Globus pallidus (tissue), 1 donor: ENCODE results near the gene HTR4.
"Not testable (repeated sequence)": the region's sequence is repeated elsewhere in the genome, so short reads cannot be mapped to it uniquely, and the experiment has no call there.

Experiments
- DNase-seq: peaks from one replicate; pipeline ENCODE4 v3.0.0-alpha.2; 2015; ENCODE audit warnings: low spot score

The HTR4 gene, protein sequence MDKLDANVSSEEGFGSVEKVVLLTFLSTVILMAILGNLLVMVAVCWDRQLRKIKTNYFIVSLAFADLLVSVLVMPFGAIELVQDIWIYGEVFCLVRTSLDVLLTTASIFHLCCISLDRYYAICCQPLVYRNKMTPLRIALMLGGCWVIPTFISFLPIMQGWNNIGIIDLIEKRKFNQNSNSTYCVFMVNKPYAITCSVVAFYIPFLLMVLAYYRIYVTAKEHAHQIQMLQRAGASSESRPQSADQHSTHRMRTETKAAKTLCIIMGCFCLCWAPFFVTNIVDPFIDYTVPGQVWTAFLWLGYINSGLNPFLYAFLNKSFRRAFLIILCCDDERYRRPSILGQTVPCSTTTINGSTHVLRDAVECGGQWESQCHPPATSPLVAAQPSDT

DNA sequence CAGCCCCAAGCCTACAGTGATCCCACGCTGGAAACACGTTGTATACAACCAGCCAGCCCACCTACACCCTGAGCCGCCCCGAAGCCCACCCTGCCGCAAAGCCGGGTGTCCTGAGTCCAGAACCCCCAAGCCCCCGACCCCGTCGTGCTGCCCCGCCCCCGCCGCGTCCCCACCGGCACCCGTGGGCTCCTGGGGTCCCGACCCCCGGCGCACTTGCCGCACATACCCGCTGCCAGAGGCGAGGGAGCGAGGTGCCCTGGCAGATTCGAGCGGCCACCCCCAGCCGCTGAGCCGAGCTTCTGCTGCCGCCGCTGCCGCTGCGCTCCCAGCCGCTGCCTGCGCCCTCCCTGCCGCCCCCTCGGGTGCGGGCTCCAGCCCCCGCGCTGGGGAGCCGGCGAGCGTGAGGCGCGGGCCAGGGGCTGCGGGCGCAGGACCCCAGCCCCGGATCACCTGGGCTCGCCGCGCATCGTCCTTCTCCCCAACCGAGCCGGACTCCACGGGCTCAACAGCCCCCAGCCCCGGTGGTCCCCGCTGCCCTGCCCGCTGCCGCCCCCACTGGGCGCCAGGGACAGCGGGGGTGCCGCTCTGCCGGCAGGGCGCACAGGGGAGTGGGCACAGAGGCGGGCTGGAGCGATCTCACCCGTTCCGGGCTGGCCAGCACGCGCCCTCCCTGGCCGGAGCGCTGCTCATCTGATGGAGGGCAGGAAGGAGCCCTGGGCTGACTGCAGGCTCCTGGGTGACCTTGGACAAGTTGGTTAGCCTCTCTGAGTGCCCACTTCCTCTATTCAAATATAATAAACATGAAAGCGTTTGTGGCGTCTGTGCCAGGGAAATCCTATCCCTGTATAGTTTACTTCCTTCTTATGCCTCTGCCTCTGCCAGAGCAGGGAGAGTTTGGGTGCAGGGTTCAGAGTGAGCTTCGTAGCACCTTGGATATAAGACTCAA, at the start of gene HTR4:
Gene HTR4, minus strand, starts transcription at position 692 of the 946 bp plus-strand sequence. CDS start 17,513 bp downstream, outside the sequence.
- DNase-seq: no peak

DNA sequence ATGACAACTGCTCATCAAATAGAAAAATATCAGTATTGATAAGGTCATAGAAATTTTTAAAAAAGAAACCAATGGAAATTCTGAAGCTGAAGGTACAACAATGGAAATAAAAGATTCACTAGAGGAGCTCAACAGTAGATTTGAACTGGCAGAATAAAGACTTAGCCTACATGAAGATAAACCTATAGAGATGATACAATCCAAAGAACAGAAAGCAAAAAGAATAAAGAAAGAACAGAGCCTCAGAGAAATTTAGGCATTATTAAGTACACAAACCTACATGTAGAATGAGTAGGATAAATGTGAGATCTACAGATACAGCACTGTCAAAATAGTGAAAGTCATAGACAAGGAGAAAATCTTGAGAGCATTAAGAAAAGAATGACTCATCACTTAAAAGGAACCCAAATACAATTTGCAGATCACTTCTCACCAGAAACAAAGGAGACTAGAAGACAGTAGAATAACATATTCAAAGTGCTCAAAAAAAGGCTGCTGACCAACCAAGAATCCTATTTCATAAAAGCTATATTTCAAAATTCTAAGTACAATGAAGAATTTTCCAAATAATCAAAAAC, 47.8 kb upstream of the HTR4 start:
- no peak for DNase-seq

DNA sequence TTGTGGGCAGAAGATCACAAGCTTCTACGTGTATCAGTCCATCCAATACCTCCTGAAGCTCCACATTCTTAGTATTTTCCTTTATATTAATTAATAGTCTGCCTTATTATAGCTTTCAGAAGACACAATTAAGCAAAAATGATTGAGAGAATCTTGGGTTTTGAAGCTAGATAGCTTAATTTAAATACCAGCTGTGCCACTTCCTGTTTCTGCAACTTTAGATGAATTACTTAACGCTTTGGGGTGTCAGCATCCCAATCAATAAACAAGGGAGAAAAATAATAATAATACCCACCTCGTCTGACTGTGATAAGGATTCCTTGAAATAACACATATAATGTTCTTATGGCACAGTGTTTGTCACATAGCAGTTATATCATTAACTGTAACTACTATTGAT, 44.7 kb upstream of the HTR4 start:
- no peak for DNase-seq

DNA sequence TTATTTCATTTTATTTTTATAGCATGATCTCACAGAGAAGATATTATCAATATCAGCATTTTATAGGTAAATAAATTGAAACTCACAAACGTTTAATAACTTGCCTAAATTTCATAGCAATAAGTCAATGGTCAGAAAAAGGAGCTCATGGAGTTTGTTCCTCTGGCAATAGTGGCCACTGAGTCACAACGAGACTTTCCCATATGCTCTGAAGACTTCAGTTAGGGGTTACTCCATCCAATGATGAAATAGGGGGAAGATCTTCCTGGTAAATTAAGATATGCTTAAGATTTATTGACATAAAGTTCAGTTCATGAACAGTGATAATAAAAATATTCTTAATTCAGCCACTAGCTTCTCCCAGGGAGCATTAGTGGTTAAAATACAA, 43.5 kb upstream of the HTR4 start:
- no peak for DNase-seq

DNA sequence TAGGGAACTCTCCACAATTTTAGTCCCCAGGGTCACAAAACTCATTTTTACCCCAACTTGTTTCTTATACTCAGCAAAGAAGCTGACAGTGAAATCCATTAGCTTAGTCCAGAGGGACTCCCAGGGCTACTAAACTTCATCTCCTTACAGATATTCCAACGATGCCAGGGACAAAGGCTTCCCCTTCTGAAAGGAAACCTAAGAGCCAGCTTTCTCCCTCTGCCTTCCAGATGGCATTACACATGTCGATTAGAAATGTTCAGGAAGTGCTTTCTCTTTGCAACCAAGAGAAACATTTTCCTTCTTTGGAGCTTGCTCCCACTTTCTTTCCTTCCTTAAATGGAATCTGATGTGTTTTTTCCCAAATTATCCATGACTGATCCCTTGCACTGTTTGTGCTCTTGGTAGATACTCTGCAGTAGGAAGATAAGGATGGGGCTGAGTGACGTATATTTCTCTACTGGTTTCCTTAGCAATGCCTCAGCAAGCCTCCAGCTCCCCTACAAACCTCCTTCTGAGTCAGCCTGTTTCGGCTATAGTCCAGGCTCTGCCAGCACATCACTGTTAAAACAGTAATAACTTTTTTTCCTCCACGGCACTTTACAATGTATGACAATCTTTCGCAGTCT, 43.0 kb upstream of the HTR4 start:
- no peak for DNase-seq

DNA sequence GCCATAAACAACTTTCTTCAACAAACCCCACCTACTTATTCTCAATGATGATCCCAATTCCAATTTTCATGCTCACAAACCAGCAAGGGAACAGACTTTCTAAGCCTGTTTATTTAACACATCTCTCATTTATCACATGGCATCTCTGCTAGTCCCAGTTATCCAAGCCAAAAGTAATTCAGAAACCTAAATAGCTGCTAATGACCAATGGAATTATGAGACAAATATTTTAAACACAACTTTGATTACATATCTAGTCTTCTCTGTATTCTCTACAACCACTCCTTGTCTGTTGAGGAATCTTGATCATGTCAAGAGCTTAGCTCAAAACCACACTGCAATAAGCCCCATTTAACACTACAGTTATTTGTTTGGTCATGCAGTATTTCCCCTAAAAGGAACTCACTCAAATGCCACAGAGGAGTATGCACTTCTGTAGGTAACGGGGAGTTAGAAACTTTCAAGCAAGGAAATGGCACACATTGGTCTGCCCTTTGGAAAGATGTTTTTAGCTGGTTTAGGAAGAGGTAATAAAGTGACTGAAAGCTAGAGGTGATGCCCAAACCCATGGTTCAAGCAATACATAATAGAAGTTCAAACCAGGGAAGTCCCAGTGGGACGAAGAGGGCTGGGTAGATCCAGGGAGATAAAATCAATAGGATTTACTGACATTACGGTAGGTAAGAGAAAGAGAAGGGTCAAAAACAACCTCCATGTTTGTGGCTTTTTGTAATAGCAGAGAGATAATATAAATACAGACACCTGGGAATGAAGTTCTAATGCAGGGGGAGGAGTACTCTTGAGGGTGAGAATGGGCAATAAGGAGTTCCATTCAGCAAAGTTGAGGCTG, 42.1 kb upstream of the HTR4 start:
- DNase-seq: no peak

DNA sequence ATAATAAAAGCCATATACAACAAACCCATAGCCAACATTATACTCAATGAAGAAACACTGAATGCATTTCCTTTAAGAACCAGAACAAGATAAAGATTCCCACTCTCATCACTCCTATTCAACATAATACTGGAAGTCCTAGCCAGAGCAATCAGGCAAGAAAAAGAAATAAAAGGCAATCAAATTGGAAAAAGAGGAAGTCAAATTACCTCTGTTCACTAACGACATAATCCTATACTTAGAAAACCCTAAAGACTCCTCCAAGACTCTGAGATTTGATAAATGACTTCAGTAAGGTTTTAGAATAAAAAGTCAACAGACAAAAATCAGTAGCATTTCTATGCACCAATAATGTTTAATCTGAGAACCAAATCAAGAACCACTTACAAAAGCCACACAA, 36.6 kb upstream of the HTR4 start:
- no peak for DNase-seq

DNA sequence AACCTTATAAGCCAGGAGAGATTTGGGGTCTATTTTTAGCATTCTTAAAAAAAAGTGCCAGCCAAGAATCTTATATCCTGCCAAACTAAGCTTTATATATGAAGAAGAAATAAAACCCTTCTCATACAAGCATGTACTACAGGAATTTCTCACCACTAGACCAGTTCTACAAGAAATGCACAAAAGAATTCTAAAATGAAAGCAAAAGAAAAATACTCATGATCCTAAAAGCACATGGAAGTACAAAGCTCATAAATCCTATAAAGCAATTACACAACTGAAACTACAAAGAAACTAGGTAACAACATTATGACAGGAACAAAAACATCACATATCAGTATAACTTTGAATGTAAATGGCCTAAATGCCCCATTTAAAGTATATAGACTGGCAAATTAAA, 34.5 kb upstream of the HTR4 start:
- DNase-seq: no peak

DNA sequence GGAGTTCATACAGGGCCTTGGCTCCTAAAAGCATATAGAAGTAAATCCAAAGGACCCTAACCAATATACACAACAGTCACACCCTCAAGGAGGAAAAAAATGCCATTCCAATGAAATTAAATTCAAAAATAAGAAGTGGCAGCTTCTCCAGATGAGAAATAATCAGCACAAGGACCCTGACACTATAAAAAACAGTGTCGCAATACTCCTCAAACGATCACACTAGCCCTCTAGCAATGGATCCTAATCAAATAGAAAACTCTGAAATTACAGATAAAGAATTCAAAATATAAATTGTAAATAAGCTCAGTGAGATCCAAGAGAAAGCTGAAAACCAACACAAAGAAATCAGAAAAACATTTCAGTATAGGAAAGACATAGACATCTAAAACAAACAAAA, 33.5 kb upstream of the HTR4 start:
- DNase-seq: no peak

DNA sequence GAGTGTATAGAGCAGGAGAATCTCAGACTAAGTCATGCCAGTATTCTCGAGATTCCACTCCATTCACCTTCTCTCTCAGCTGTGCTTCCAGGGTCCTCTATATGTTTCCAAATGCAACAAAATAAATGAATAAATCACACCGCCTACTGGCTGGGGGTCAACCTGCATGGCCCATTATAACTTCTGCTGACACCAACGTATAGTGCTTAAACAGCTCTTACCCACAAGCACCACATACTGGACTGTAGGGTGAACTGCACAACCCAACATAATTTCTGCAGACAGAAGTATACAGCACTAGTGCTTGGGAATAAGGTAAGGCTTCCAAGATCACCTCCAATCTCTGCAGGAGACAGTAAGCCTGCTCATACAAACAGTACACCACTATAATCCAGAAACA, 33.1 kb upstream of the HTR4 start:
- no peak for DNase-seq

DNA sequence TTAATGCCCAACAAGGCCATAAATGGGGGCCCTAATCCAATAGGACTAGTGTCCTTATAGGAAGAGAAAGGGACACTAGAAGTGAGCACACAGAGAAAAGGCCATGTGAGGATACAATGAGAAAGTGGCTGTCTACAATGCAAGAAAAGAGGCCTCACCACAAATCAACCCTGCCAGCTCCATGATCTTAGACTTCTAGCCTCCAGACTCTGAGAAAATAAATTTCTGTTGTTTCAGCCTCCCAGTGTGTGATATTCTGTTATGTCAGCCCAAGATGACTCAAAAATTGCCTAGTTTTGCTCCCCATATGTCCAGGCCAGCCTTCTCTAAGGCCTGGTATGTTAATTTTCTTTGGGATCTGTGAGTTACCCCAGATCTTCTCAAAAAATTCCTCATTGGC, 32.3 kb upstream of the HTR4 start:
- DNase-seq: no peak

DNA sequence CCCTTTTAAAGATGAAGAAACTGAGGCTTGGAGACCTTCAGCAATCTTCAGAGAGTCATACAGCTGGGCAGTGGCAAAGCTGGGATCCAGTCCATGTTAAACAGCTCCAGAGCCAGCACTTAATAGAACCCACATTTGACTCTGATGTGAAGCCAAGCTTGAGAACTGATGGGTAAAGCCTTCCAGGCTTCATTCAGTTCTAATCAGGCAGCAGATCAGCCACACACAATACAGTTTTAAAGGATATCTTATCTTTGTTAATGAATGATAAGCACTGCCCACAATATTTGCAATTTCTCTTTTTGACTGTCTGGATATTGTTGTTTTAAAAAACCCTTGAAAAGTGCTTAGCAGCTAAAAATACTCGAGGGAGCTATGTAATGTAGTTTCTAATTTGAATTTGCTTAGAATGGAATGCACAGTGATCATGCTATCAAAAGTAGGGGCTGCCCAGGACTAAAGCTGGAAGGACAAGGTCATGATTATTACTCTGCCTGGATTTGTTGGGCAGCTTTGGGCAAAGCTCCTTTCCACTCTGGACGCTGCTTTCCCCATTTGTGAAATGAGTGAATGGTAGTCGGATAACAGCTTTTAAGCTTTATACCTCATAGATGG, 31.3 kb upstream of the HTR4 start:
- DNase-seq: no peak

DNA sequence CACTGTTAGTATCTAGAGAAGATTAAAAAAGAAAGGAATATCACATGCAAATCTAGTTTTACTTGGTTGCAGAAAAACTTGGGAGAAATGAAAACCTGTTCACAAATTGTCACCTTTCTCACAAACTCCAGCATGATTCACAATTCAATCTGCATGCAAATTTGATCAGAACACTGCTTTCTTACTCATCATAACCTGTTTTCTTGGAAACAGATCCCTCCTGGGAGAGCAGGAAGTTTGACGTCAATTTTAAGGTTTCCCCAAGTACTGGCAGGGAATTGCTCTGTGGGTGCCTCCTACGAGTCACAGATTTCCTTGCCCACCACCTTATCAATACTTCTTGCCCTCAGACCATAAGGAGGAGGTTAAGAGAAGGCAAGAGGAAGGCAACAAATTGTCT, 30.2 kb upstream of the HTR4 start:
- DNase-seq: no peak

DNA sequence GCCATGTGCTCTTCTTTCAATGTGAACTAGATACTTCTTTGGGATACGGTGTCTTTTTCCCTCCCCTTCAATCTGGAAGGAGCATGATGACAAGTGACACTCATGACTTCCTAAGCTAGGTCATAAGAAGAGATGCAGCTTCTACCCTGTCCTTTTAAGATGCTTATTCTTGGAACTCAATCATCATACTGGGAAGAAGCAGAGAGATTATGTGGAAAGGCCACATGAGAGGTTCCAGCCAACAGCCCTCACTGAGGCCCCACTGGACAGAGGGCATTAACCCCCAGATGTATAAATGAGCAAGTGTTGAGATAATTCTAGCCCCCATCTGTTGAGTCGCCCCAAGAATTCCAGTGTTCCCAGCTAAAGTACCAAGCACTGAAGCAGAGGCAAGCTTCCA, 29.3 kb upstream of the HTR4 start:
- DNase-seq: no peak

DNA sequence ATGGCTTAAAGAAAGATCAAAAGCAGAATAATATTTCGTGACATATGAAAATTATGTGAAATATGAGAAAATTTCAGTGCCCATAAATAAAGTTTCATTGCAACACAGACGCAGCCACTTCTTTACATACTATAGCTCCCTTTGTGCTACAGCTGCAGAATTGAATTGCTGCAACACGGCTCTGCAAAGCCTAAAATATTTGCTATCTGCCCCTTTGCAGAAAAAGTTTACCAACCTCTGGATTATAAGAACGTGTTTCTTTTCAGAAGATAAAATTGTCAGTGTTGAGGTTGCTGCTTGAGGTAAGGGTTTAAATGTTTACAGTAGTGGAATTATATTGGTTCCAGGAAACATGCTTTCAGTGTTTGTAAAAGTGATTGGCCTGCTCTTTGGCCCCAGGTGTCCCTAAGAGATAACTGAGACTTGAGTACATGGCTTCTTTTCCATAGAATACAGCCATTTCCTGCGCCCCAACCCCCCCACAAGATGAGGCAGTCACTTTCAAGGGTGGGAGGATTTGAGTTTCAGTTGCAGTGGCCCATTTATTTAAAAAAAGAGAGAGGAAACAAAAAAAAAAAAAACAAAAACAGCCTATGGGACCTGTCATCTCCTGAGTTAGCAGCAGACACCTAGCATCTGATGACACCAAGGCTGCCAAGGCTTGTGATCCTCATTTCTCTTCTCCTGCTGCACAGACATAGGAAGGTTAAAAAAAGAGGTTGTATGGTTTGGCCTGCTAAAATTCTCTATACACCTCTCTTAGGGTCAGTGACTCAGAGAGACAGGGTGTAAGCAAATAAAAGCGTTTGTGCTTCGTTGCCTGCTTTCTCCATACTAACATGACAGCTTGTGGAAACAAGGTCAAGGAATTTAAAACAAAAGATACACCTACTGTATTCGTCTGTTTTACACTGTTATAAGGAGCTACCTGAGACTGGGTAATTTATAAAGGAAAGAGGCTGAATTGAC, 28.0 kb upstream of the HTR4 start:
- no peak for DNase-seq

DNA sequence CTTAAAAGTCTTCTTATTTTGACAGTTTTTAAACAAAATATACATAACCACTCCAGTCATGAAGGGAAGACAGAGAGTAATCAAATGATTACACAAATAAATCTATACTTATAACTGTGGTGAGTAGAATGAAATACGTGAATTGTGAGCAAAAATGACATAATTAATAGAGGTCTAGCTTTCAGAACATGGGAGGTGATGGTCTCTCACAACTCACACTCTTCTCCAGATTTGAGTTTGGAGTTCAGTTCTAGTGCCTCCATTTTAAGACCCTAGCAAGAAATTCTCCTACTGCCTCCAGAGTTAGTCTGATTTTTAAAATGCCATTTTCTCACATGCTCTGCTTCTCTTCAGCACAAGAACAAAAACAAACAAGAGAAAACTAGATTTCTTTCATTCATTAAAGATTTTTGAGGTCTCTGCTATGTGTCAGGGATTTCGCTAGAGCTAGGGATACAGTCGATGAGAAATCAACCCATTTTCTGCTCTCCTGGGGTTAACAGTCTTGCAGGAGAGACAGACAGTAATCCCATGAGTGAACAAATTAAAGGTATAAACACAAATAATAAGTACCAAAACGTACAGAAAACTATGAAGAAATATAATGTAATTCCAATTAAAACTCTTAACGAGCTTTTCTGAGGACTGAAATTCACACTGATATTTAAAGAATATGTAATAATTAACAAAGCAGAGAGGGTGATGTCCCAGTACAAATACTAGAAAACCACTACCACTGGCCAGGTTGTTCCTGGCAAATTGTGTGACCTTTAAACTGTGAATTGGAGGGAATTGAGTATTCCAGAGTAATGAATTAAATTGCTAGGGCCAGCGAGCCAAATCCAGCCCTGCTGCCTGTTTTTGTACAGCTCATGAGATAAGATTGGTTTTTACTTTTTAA, 27.1 kb upstream of the HTR4 start:
- DNase-seq: no peak

DNA sequence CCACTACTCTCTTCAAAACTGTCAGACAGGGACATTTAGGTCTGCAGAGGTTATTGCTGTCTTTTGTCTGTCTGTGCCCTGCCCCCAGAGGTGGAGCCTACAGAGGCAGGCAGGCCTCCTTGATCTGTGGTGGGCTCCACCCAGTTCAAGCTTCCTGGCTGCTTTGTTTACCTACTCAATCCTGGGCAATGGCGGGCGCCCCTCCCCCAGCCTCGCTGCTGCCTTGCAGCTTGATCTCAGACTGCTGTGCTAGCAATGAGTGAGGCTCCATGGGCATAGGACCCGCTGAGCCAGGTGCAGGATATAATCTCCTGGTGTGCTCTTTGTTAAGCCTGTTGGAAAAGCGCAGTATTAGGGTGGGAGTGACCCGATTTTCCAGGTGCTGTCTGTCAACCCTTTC, 19.4 kb upstream of the HTR4 start:
- not testable (repeated sequence) for DNase-seq

DNA sequence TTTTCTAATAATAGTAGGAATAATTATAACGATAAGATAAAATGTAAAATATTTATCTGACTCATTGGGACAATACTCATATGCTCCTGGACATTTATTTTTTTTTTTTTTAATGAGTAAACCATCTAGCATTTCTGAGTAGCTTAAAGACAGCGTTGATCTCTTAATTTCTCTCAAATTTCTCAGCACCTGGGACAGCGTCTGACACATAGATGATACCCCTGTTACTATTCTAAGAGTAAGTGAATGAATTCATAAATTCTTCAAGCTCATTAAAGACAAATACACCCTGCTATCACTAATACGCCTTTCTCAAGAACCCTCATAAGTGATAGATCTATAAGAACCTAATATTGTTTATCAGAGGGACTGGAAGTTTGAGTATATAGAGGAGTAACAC, 12.0 kb upstream of the HTR4 start:
- DNase-seq: no peak

DNA sequence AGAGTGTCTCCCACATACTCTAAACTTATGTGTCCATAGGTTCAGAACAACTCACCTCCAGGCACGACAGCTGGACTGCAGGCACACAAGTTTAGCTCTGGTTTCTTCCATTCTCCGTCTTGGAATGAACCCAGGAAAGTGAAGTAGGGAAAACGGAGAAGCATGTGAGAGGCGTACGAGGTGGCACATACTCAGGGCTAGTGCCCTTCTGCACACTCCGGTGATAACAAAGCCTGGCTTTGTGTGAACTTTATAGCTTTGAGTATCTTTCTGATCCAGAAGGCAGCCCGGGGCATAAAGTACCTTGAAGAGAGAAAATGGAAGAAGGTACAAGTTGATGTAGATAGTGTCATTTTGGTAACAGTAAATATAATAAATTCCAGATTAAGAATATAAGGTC, 11.1 kb upstream of the HTR4 start:
- no peak for DNase-seq
